IPS-11a (cell line): ENCODE data around the gene NEK10.

Experiments used
- H3K4me3 ChIP-seq: one replicate; pipeline ENCODE4 v1.5.1; 2013; ENCODE audit warnings: low read depth, low read length, control low read depth

NEK10 gene

DNA sequence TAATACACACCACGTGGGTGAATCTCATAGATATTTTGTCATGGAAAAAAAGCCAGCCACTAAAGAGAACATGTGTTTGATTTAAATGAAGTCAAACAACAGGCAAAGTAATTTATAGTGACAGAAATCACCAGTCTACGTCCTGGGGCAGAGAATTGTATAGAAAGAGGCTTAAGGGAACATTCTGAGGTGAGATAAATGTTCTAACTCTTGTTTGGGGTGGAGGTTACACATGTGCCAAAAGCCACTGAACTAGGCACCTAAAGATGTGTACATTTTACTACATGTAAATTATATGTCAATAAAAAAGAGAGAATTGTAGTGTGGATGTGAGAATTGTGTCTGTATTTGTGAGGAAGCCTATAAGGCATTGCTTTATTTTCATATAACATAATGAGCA lies 184.9 kb downstream of the NEK10 start:
- H3K4me3 ChIP-seq, result no peak overlapping the region

DNA sequence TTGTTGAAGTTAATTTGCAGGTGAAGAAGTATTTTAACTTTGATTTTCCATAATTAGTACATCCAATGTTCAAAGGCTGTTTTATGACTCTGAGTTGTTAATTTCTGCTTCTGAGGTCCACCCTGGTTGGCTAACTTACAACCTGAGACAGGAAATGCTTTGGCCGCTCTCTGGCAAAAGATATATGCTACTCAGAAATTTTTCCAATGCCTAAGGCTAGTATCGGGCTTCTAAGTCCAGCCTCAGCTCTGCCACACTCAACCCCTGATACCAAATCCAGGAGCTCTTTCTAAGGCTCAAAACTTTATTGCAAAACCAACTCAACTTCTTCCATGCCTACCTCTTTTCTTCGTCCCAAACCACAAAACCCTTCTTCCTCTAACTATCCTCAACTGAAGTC lies 192.9 kb downstream of the NEK10 start:
- no peak overlapping the region for H3K4me3 ChIP-seq

- H3K4me3 ChIP-seq, result no peak overlapping the region
Measured at GRCh38 chr3:27174530-27174929, 194.7 kb downstream of the NEK10 start.

GRCh38 chr3:27171113-27171512 lies 198.1 kb downstream of the NEK10 start:
- H3K4me3 ChIP-seq, result no peak overlapping the region

- no peak overlapping the region for H3K4me3 ChIP-seq
Measured at GRCh38 chr3:27166888-27167287, 202.3 kb downstream of the NEK10 start.

DNA sequence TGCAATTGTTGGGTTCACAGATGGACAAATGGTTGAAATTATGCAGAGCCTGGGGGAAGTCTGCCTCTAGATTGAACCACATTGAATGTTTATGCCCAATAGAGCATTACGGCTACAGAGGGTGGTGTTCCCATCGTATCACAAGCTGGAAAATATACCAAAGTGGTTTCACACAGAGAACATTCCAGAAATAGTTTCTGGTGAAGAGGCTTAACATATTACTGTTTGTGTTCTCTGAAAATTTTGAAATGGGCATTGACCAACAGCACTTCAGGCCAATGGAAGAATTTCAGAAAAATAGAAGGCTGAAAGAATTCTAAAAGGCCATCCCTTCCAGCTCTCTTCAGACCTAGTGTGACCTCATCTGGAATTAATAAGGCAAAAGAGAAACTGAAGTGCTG lies 203.9 kb downstream of the NEK10 start:
- H3K4me3 ChIP-seq, result no peak overlapping the region

- H3K4me3 ChIP-seq, result no peak overlapping the region
Measured at GRCh38 chr3:27160779-27161287, 208.3 kb downstream of the NEK10 start.

GRCh38 chr3:27160146-27160545 lies 209.0 kb downstream of the NEK10 start:
- no peak overlapping the region for H3K4me3 ChIP-seq

DNA sequence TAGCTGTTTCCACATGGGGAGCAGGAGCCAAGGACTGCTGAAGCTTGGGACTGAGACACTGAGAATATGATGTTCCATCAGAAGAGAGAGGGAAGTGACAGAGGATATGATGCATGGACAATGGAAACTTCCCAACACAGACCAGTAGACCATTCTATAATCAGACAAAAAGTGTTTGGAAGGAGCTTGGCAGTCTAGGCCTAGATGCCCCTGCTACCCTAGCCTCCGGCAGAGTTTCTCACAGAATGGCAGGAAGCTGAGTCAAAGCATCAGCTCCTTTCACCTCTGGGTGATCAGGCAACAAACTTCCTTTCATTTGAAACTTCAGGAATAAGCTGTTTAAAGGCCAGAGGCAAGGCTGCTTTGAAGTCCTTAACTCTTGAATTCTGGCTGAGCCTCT lies 222.0 kb downstream of the NEK10 start:
- H3K4me3 ChIP-seq, result no peak overlapping the region

- H3K4me3 ChIP-seq, result no peak overlapping the region
Measured at GRCh38 chr3:27146786-27147185, 222.4 kb downstream of the NEK10 start.

GRCh38 chr3:27145719-27146118 lies 223.5 kb downstream of the NEK10 start:
- no peak overlapping the region for H3K4me3 ChIP-seq

- no peak overlapping the region for H3K4me3 ChIP-seq
Measured at GRCh38 chr3:27141668-27142067, 227.5 kb downstream of the NEK10 start.

DNA sequence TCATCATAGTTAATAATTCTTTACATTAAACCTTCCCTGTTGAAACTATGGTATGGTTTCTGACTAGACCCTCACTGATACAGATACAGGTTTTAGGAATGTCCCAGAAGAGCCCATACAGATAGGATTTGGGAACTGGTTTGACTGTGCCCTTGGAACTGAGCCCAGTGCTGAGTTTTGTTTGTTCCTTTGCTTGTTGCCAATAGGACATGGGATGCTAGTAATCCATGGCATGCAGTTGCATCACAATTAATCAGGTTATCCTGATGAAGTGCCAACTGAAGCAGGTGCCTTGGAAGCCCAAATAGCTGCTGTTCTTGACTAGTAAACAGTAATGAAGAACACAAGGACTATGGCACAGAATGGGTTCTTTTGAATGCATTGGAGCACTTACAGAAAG lies 230.6 kb downstream of the NEK10 start:
- H3K4me3 ChIP-seq, result no peak overlapping the region

GRCh38 chr3:27138005-27138404 lies 231.2 kb downstream of the NEK10 start:
- H3K4me3 ChIP-seq, result no peak overlapping the region

- H3K4me3 ChIP-seq, result no peak overlapping the region
Measured at GRCh38 chr3:27134171-27134796, 234.9 kb downstream of the NEK10 start.

GRCh38 chr3:27133060-27133459 lies 236.1 kb downstream of the NEK10 start:
- no peak overlapping the region for H3K4me3 ChIP-seq

GRCh38 chr3:27130796-27131195 lies 238.4 kb downstream of the NEK10 start:
- no peak overlapping the region for H3K4me3 ChIP-seq

DNA sequence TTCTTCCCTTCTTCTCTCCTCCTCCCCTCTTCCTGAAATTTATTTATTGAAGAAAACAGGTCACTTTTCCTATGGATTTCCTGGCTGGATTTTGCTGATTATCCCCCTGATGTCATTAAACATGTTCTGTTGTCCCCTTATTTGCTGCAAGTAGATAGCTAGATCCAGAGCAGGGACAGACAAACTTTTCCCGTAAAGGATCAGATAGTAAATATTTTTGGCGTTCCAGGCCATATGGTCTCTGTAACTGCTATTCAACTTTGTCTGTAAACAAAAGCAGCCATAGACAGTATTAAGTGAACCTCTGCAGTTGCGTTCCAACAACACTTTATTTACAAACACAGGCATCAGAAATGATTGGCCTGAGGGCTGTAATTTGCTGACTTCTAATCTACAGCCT lies 241.3 kb downstream of the NEK10 start:
- no peak overlapping the region for H3K4me3 ChIP-seq

DNA sequence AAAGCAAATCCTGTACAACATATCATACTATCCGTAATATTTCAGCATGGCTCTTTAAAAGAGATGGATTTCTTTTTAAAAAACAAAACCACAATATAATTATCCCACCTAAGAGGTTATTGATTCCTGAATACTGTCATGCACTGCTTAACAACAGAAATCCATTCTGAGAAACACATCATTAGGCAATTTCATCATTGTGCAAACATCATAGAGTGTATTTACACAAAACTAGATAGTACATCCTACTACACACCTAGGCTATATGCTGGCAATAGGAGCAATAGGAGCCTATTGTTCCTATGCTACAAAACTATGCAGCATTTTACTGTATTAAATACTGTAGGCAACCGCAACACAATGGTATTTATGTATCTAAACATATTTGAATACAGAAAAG lies 242.0 kb downstream of the NEK10 start:
- no peak overlapping the region for H3K4me3 ChIP-seq

DNA sequence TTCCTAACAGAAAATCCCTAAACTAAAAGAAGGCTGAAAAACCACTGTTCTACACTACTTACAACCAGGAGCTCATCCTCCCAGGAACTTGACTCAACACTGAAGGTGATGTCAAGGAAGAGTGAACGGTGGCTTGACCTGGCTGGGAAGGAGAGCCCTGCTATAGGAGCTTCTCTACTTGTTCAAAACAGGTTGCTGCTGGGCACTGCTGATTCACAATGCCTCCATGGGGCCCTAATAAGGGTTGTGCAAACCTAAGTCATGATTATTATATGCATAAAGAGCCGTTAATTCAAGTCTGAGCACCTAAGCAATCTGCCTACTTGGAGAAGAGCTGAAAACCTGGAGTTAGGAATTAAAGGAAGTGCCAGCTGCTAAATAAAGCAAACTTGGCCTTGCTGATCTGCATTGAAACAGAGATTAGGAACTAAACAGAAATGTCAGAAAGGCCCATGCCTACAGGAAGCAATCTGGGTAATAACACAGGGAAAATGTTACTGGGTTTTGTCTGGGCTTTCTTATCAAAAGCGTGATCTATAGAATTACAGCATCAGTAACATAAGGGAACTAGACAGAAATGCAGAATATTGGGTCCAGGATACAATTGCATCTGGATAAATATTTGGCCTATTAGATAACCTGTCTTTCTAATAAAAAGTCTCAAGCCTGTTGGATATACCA lies 243.2 kb downstream of the NEK10 start:
- H3K4me3 ChIP-seq, result no peak overlapping the region

- H3K4me3 ChIP-seq, result no peak overlapping the region
Measured at GRCh38 chr3:27119639-27120038, 249.5 kb downstream of the NEK10 start.

- no peak overlapping the region for H3K4me3 ChIP-seq
Measured at GRCh38 chr3:27115352-27115751, 253.8 kb downstream of the NEK10 start.

DNA sequence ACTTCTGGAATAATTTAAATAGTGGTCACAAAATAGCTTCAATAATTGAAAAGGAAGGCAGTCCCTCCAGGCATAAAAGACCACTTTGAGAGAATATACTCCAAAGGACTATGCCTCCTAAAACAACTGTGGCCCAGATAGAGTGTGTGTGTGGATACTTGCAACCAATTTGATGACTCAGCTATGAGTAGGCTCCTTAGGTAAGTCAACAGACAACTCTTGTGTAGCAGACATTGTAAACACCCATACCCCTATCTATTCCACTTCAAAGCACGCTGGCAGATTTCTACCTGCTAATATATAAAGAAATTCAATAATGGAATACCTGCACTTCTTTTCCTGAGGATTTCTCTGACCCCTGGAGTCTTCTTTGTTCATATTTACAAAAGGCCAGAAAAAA lies 254.5 kb downstream of the NEK10 start:
- H3K4me3 ChIP-seq, result no peak overlapping the region
